Esophagus squamous epithelium (tissue), 4 donors: ENCODE measurements around the gene ARHGAP25.

Source experiments
- POLR2A ChIP-seq, 4 donors: fragments of 450-650 bp; IDR thresholded peaks; one replicate each; pipeline ENCODE4 v1.6.1; 2017; ENCODE audit warnings: antibody characterized with exemption in 4 of 4, mild to moderate bottlenecking in 4 of 4, moderate library complexity in 3 of 4
- TF ChIP-seq, protein P1 (sequence below), 6 experiments: fragments of 450-650 bp in 4 of 6; fragments of 200-600 bp in 2 of 6; sonication (generic) in 2 of 6; IDR thresholded peaks; one replicate each; pipeline ENCODE4 v1.5.1; 2016 to 2019; ENCODE audit warnings: antibody characterized with exemption in 6 of 6, mild to moderate bottlenecking in 4 of 6, moderate library complexity in 4 of 6

DNA sequence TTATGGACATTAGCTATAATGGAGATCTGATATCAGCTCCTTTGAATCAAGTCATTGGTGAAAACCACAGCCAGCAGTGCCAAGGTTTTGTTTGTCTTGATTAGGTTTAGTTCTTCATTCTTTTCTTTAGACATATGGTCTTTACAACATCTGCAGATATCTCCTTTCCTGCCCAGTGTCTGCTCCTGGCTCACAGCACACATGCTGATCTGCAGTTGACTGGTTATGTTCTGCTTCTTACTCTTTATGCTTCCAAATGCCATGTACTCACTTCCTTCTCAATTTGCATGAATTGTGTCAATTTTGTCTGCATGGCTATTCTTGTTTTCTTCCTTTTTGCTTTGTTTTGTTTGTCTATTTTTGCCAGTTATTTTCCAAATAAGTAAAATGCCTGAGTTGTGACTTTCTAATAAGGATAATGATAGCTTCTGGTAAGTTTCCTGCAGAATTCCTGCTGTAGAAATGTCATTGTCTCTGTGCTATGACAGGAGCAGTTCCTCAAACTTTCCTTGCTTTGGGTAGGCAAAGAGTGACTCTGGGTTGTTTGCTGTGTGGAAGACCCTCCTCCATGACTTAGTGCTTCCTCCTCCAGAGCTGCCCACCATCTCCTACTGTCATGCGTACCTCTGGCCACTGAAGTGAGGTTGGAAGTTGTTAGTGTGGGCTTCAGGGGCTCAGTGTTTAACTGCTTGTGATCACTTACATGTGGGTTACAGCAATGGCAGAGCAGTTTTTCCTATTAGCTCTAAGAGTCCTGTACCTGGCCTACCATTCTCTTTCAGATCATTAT, 8.2 kb downstream of the ARHGAP25 start:
- TF ChIP-seq, protein P1, sequence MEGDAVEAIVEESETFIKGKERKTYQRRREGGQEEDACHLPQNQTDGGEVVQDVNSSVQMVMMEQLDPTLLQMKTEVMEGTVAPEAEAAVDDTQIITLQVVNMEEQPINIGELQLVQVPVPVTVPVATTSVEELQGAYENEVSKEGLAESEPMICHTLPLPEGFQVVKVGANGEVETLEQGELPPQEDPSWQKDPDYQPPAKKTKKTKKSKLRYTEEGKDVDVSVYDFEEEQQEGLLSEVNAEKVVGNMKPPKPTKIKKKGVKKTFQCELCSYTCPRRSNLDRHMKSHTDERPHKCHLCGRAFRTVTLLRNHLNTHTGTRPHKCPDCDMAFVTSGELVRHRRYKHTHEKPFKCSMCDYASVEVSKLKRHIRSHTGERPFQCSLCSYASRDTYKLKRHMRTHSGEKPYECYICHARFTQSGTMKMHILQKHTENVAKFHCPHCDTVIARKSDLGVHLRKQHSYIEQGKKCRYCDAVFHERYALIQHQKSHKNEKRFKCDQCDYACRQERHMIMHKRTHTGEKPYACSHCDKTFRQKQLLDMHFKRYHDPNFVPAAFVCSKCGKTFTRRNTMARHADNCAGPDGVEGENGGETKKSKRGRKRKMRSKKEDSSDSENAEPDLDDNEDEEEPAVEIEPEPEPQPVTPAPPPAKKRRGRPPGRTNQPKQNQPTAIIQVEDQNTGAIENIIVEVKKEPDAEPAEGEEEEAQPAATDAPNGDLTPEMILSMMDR (IDR thresholded peaks at IDR 0.05) = no peak
- TF ChIP-seq POLR2A (IDR thresholded peaks at IDR 0.05) = peak in 1 of 4 donors; percentile 50
